HG02884 (cell line): ENCODE measurements around the gene COPB1.

ENCODE experiments used
- ATAC-seq: cut with Tn5 transposase; IDR thresholded peaks from one replicate; pipeline ENCODE4 v1.9.1; 2021; ENCODE audit warnings: mild to moderate bottlenecking, moderate library complexity; ENCODE audit not compliant: unreplicated experiment

Gene COPB1

DNA sequence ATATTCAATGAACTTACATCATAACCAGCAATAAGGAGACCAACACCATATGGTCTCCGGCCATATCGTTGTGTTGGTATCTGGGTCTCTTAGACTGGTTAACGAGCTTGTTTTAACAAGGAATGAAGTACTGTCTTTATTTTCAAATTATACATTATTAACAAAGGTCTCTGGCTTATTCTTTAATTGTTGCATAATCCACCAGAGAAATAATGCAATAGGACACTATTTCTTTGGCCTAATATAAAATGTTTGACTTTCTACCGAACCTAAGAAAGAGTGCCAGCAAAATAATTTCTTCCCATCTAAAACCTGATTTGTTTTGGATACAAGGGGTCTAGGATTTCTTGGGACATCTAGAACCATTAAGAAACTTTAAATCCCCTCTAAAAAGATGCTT is 14.2 kb upstream of the COPB1 start:
- ATAC-seq, result no peak

DNA sequence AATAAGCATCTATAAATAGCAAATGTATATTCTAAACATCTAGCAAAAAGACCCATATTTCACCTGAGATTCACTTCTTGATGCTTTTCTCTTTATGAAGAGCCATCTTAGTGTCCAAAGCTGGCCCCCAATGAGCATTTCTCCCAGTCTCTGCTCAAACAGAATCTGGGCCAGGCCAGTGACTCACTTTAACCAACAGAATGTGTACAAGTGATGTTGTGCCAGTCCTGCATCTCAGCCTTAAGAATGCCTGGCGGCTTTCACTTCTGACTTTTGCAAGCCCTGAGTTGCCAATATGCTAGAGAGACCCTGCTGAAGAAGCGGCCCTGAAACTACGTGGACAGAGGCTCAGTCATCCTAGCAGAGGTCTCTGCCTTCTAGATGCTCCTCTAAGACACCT is 6.9 kb upstream of the COPB1 start:
- no peak for ATAC-seq

DNA sequence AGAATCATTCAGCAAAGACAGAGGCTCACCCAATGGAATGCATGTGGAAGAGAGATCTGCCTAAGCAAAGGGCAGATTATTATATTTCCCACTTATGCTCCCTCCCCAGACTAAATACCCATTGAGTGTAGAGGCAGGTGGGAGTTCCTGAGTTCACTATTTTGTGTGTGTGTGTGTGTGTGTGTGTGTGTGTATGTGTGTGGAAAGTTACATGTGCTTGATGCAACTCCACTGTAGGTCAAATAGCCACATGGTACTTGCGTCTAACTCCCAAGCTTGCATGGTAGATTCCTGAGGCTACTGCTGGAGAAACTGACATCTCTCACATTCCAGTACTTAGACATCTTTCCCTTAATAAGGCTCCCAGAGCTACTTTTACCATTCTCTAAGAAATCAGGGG is 3.4 kb upstream of the COPB1 start:
- no peak for ATAC-seq

GRCh38 chr11:14502039-14502438 is 2.4 kb upstream of the COPB1 start:
- no peak for ATAC-seq

DNA sequence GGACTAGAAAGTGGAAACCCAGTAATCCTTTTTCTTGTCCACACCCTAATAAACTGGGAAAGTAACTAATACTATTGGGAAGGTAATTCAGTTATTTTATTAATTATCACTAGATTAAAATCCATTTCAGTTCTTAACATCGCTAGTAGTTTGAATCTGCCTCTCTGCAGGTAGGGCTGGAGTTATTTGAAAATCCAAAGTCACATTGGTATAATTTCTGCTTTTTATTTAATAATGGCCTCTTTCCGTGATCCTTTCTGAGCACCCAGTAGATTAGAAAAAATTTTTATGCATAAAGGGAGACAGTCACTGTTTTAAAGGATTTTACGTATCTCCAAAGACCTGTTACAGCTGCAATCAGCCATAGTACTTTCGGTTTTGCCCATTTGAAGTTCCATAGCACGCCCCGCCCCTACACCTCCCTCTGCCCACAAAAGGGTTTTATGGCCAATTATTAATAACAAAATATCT is 605 bp upstream of the COPB1 start:
- ATAC-seq, result peak; percentile 54

DNA sequence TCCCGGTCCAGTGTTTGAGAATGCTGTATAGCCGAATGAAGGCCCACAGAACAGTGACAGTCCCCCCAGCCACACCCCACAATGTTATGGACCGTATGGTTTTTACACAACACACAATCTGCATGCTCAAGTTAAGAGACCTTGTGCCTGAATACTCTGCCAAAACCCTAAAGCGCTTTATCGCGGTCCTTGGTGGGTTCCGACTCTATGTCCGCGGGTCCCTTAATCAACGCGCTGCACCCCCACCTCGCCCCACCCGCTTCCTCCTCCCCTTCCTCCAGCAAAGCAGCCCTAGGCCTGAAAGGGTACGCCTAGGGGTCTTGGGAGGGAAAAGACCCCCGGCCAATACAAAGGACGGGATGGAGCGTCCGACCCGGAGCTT is 442 bp downstream of the COPB1 start:
- ATAC-seq, result no peak

GRCh38 chr11:14480716-14481115 is 18.9 kb downstream of the COPB1 start:
- no peak for ATAC-seq

DNA sequence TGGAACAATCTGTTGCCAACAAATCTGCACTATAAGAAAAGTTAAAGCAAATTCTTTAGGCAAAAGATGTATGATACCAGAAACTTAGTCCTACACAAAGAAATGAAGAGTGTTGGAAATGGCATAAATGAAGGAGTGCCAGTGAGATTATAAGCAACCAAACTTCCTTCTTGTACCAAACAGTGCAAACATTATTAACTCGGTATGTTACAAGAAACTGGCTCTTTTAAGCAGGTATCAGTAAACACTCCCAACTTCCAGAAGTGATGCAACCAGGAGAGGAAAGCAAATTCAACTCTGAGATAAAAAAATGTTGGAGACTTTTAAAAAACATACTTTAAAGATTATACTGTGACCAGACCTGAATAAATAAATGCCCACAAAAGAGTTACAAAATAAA is 28.5 kb downstream of the COPB1 start:
- ATAC-seq, result no peak

DNA sequence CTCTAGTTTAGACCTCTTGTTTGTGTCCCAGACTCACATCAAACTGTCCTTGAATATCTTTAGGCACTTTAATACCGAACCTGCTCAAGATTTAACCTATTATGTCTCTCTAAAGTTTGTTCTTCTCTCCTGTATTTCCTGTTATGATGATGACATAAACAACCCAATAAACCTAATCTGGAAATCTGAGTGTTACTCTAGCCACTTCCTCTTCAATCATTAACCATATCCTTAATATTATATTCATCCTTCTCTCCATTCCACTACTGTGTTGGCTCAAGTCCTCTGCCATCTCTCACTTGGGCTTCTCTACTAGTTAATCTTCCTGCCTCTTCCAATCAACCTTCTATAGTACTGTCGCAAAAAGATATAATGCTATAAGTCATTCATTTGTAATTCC is 36.0 kb downstream of the COPB1 start:
- no peak for ATAC-seq

DNA sequence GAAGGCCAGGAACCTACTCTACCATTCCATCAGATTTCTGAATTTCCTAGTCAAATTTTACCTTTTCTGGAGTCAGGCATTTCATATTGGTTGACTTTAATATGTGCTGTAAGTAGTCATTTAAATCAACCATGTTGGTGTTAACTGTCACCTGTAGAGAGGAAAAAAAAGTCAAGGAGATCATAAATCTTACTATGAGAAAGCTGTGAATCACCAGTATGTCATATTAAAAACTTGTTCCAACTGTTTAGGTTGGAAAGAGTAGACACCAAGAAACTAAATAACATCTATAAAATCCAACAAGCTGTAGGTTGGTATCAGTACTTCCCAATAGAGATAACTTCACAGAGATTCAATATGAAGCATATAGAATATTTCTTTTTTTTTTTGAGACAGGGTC is 39.5 kb downstream of the COPB1 start:
- ATAC-seq, result no peak

DNA sequence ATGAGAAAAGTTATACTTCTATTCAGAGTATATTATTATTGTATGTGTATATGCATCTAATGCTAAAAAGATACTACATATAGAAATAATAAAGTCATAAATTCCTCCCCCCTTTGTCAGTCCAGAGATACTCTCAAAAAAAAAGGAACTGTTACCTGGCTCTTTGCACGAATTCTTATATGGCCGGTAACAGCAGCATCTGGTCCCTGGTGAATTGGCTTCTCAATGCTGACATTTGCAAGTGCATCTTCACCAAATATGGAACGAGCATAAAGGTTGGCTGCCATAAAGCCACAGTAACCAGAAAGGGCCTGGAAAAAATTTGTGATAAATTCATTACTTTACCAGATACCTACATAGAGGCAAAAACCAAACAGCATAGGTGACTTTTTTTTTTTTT is 41.2 kb downstream of the COPB1 start:
- ATAC-seq, result no peak

DNA sequence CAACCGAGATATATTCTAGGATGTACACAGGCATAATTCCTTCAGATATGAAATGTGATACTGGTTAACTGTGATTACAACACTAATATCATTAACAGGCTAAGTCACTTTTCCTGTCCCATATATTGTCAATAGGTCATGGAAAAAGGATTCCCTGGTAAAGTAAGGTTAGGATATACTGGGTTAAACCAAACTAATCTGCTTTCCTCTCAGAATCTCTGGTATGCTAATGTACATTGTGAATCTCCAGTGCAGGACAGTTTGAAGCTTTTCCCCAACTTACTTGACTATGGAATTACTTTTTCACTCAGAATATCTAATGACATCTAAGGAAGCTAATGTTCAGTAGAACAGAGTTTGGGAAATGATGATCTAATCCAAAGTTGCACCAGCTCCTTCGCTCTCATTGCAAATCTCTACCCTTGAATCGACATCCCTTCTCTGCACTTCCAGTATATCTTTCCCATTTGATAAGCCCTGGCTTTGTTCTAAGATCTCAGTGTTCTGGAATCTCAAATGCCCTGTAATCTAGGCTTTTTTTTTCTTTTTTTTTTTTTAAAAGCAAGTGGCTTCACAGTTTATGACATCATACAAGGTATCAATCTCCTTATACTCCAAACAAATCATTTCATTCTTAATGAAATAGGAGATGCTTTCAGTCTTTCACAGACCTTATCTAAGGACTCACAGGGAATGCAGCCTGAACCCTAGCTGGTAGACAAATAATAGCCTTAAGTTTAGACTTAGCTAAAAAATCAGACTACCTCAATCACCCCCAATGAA is 43.8 kb downstream of the COPB1 start:
- no peak for ATAC-seq

DNA sequence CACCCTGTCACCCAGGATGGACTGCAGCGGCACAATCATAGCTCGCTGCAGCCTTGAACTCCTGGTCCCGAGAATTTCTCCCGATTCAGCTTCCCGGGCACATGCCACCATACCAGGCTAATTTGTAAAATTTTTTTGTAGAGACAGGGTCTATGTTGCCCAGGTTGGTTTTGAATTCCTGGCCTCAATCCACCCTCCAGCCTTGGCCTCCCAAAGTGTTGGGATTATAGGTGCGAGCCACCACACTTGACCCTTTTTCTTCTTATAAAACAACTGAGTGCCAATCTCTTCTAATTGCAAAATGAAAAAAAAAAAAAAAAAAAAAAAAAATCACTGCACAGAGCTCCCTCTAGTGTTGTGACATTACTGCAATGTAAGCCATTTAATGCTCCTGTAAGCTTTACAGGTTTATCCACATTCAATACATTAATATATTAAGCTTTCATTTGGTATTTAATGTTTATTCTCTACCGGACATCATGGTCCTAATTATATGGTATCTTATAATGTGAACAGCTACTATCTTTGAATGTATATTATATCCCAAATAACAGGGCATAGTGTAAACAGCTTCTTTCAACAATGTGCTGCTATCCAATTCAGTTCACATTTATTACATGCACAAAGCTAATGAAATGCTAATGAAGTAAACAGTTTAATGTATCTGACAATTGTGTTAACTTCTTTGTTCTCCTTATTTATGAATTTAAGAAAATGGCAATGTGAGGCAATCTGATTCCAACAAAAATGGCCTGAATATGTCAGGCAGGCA is 44.6 kb downstream of the COPB1 start:
- no peak for ATAC-seq

- ATAC-seq, result no peak
Measured at GRCh38 chr11:14451825-14452224, 47.8 kb downstream of the COPB1 start.

- ATAC-seq, result no peak
Measured at GRCh38 chr11:14449302-14449714, 50.3 kb downstream of the COPB1 start.

- ATAC-seq, result no peak
Measured at GRCh38 chr11:14448240-14448639, 51.4 kb downstream of the COPB1 start.

DNA sequence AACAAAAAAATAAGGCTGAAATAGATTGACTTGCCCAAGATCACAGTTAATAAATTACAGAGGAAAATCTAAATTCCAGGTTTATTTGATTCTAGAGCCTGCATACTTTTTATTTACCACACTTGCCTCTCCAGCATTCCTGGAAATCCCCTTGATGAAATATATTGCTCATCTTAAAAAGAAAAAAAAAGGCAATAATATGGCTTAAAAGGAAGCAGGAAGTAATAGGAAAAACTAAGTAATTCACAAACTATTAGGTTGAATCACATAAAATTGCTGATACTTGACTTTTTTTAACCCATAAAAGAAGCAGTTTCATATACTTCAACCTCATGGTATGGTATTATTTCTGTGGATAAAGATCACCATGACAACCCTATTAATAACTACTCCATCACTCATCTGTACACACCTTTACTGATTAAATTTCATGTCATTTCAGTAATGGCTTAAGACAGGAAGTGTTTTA is 52.9 kb downstream of the COPB1 start:
- ATAC-seq, result no peak

GRCh38 chr11:14445542-14446530 is 53.8 kb downstream of the COPB1 start:
- ATAC-seq, result no peak

DNA sequence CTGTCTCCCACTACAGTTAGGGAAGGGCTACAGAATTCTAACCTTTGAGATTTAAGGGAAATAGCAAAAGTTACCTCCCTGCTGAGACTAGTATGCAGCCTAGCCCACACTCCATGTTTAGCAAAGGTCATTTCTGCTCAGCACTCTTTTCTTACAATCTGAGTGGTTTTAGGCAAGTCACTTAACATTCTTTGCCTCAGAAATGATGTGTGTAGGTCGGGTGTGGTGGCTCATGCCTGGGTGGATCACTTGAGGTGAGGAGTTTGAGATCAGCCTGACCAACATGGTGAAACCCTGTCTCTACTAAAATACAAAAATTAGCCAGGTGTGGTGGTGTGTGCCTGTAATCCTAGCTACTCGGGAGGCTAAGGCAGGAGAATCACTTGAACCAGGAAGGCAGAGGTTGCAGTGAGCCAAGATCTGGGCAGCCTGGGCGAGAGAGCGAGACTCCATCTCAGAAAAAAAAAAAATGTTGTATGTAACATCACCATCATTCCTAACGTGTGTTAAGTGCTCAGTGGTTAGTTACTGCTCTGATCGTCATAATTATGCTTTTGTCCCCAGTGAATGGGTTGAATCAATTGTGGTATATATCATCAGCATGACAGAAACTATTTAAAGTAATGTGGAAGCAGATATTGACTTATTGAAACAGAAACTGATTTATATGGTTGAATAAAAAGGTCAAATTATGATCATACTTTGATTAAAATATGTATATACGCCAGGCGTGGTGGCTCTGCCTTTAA is 55.0 kb downstream of the COPB1 start:
- ATAC-seq, result no peak

GRCh38 chr11:14443638-14444037 is 56.0 kb downstream of the COPB1 start:
- ATAC-seq, result no peak
